Activated gamma-delta T cell (primary cell): ENCODE measurements around the gene FAU.

Source experiments
- DNase-seq: peaks from one replicate; lab custom pipeline; 2025; lab: John Stamatoyannopoulos, UW

Gene FAU

GRCh38 chr11:65078151-65078550, 43.8 kb downstream of the FAU start:
- DNase-seq = no peak

- DNase-seq = no peak
Measured at GRCh38 chr11:65077451-65077850, 44.5 kb downstream of the FAU start.

GRCh38 chr11:65072631-65072966, 49.3 kb downstream of the FAU start:
- DNase-seq = no peak

- DNase-seq = no peak
Measured at GRCh38 chr11:65071907-65072630, 49.9 kb downstream of the FAU start.
